Fibroblast of lung (primary cell): ENCODE measurements around the gene TTC17.
"Not testable (repeated sequence)": the region's sequence is repeated elsewhere in the genome, so short reads cannot be mapped to it uniquely, and the experiment has no call there.

ENCODE experiments used
- CTCF ChIP-seq, 2 donors: IDR thresholded peaks in 1 of 2; conservative IDR thresholded peaks in 1 of 2; 1 replicate in 1 of 2; 2 replicates in 1 of 2; pipeline ENCODE4 v1.5.1; 2011 to 2012; ENCODE audit warnings: low read length in 2 of 2, control low read depth in 1 of 2, inconsistent platforms in 1 of 2, low read depth in 1 of 2, mild to moderate bottlenecking in 1 of 2
- EZH2 ChIP-seq: IDR thresholded peaks from 2 replicates; pipeline ENCODE4 v1.5.1; 2012; ENCODE audit warnings: low read length, control low read depth, mild to moderate bottlenecking; ENCODE audit errors: missing control alignments

GRCh38 chr11:43401811-43402210, 43.1 kb downstream of the TTC17 start:
- not testable (repeated sequence) for TF ChIP-seq CTCF (conservative IDR thresholded peaks at IDR 0.05 in 1 of 2, IDR thresholded peaks at IDR 0.05 in 1 of 2; ENCODE audit: low read depth in 1 of 2, low read length in 2 of 2); EZH2
